Anterior cingulate cortex (tissue), 58 donors: Measurements from ENCODE around the gene CST3.
"Not testable (repeated sequence)": the region's sequence is repeated elsewhere in the genome, so short reads cannot be mapped to it uniquely, and the experiment has no call there.

Experiments used
- DNase-seq, 58 donors: peaks; one replicate each; lab custom pipeline; 2025; lab: John Stamatoyannopoulos, UW

The CST3 gene

GRCh38 chr20:23637282-23638221 is at the start of gene CST3:
CST3 (minus strand) TSS chr20:23637955; CDS start chr20:23637862, 93 bp downstream.
- peak in 49 of 58 donors; percentile 30 to 88 (median 69) for DNase-seq

- DNase-seq = no peak
These were observed 48.4 kb upstream of the CST3 start for GRCh38 chr20:23686046-23686750.

- peak in 1 of 58 donors; percentile 19 for DNase-seq
These were observed 47.8 kb upstream of the CST3 start for GRCh38 chr20:23685529-23685896.

GRCh38 chr20:23684261-23684660 is 46.5 kb upstream of the CST3 start:
- DNase-seq = no peak

- DNase-seq = no peak
These were observed 46.1 kb upstream of the CST3 start for GRCh38 chr20:23683807-23684206.

GRCh38 chr20:23683281-23683680 is 45.5 kb upstream of the CST3 start:
- DNase-seq = no peak

- DNase-seq = peak in 5 of 58 donors; percentile 6 to 24 (median 12)
These were observed 42.4 kb upstream of the CST3 start for GRCh38 chr20:23680146-23680545.

- no peak for DNase-seq
These were observed 41.7 kb upstream of the CST3 start for GRCh38 chr20:23679133-23680092.

- no peak for DNase-seq
These were observed 35.5 kb upstream of the CST3 start for GRCh38 chr20:23673209-23673608.

- DNase-seq = no peak
These were observed 34.4 kb upstream of the CST3 start for GRCh38 chr20:23672158-23672557.

- DNase-seq = no peak
These were observed 33.7 kb upstream of the CST3 start for GRCh38 chr20:23671479-23671878.

- no peak for DNase-seq
These were observed 32.6 kb upstream of the CST3 start for GRCh38 chr20:23670361-23670760.

- no peak for DNase-seq
These were observed 32.1 kb upstream of the CST3 start for GRCh38 chr20:23669866-23670265.

- no peak for DNase-seq
These were observed 31.6 kb upstream of the CST3 start for GRCh38 chr20:23669327-23669726.

- peak in 30 of 58 donors; percentile 7 to 48 (median 18) for DNase-seq
These were observed 30.8 kb upstream of the CST3 start for GRCh38 chr20:23668477-23668951.

- DNase-seq = no peak
These were observed 29.9 kb upstream of the CST3 start for GRCh38 chr20:23667666-23668065.

GRCh38 chr20:23666698-23667097 is 28.9 kb upstream of the CST3 start:
- DNase-seq = no peak

GRCh38 chr20:23666189-23666588 is 28.4 kb upstream of the CST3 start:
- DNase-seq = no peak

GRCh38 chr20:23664954-23665353 is 27.2 kb upstream of the CST3 start:
- DNase-seq = no peak

- not testable (repeated sequence) for DNase-seq
These were observed 26.3 kb upstream of the CST3 start for GRCh38 chr20:23664046-23664445.
